Measurements from ENCODE around the gene IGF1. TPM values are rescaled to one million over a fixed set of nuclear protein-coding genes. Genes with fewer than 3 reads are reported as not detected.

Gene IGF1
- total RNA-seq, 1 donor from 2014 or later = 0.35 TPM

GRCh38 chr12:102497743-102498142 lies 17.4 kb upstream of the IGF1 start:
- DNase-seq (ENCODE audit: low read depth) = no peak

DNA sequence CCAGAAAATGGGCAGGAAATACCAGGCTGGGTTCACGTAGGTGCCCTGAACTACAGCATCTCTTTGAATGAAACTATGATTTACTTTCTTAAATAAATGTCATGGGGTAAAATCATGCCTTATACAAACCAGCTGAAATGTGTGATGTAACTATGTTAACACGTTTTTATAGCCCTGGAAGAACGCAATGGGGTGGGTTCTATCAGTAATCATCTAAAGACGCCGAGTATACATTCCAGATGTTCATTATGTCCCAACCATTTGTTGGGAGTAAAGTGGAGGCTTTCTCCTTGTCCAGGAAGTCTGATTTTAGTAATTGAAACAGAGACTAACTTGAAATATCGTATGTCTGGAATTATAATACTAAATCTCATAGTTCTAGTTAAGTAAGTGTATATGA lies 16.2 kb upstream of the IGF1 start:
- DNase-seq (ENCODE audit: low read depth) = no peak

DNA sequence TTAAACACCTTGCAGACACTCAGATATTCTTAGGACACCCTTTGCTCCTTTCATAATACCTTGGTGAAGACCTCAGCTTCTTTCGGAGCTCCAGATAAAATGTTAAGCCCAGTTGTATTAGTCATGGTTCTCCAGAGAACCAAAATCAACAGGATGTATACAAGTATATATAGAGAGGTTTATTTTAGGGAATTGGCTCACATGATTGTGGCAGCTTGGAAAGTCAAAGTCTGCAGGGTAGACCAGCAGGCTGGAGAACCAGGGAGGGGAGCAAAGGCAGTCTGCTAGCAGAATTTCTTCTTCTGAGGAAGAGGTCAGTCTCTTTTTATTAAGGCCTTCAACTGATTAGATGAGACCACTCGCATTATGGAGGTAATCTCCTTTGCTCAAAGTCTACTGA lies 6.9 kb upstream of the IGF1 start:
- no peak for DNase-seq (ENCODE audit: low read depth)

DNA sequence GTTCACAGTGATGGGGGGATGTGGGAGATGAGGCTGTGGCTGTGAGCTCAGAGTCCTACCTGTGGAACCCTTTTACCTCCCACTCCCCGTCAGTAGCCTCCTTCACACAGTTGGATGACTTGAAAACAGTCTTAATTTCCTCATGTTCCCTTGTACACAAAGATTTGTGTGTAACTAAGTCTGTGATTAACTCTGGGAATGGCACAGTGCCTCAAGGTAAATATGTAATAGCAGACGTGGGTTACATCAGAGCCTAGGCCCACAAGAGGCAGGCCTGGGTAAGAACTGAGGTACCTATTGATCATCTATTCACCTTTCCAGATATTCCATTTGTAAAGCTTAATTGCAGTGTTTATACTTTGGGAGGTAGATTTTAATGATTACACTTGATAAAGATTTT lies 5.8 kb upstream of the IGF1 start:
- no peak for DNase-seq (ENCODE audit: low read depth)

GRCh38 chr12:102484428-102484958 lies 4.1 kb upstream of the IGF1 start:
- DNase-seq (ENCODE audit: low read depth) = peak; percentile 32

- no peak for DNase-seq (ENCODE audit: low read depth)
These were observed 3.7 kb upstream of the IGF1 start for GRCh38 chr12:102484017-102484416.

DNA sequence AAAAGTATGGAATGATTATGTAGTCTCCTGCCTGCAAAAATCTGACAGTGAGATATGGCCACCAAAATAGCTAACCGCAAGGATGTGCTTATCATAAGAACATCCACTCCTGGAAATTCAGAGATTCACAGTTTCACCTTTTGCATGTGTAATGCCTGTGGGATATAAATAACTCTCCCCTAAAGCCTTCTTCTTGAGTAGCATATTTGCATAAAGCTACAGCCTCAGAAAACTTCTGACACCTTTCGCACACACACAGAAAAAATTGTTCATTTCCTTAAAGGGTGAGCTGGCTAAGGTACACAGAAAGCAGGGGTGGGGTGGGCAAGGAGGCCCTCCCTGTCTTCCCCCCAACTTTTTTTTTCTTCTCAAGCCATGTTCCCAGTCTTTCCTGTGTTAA lies 3.1 kb upstream of the IGF1 start:
- DNase-seq (ENCODE audit: low read depth) = no peak

DNA sequence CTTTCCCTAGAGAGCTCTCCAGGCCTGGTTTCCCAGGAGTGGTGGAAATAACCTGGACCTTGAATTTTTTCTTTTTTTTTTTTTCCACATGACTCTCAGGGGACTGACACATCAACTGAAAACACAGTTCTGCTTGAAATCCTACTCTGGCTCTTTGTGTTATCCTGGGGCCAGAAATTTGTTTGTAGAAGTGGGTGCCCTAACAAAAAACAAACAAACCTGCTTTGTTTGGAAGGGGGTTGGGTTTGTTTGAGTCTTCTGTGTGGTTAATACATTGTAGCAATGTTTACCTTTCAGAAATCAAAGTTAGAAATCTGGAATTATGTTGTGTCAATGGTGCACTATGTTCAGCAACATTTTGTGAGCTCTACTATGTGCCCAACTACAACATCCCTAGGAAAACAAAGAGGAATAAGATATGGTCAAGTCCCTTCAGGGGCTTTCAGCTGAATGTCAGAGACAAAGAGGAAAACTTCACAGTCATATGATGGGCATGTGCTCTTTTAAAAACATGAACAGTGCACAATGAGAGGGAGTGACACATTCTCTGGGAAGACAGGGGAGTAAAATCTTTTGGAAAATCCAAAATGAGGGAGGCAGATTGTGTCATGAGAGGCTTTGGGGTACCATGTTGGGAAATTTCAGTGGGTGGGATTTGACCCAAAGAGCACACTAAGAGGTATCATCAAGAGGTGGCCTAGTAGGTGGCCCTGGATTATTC lies 1.5 kb upstream of the IGF1 start:
- DNase-seq (ENCODE audit: low read depth) = no peak

- no peak for DNase-seq (ENCODE audit: low read depth)
These were observed 424 bp downstream of the IGF1 start for GRCh38 chr12:102479939-102480338.

- no peak for DNase-seq (ENCODE audit: low read depth)
These were observed 1.1 kb downstream of the IGF1 start for GRCh38 chr12:102479099-102479885.

DNA sequence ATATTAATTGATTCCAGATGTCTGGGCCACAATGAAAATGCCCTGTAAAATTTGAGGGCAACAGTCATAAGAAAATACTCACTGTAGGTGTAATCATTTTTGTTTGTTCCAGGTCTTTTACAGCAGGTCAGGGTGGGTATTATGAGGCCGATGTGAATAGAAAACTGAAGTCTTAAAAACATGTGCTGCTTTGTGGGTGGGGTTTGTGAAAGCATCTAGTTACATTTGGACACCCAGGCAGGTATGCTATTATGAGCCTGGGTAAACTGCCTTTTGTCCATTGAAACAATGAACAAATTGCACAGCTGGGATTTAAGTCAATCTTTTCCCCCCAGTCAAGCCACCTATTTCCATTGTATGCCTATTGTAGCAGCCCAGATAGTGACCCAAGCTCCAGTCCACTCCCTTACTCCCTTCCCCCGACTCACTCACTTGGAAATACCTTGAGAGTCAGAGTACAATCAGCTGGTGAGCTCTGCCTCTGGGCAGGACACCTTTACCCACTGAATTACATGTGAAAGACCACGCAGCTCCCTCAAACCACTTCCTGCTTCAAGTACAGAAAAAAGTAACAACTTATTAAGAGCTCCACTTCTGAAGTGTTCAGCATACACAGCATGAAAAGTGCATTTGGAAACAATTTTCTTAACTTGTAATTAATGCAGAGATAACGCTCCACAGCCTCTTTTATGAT lies 1.8 kb downstream of the IGF1 start:
- DNase-seq (ENCODE audit: low read depth) = peak; percentile 33

DNA sequence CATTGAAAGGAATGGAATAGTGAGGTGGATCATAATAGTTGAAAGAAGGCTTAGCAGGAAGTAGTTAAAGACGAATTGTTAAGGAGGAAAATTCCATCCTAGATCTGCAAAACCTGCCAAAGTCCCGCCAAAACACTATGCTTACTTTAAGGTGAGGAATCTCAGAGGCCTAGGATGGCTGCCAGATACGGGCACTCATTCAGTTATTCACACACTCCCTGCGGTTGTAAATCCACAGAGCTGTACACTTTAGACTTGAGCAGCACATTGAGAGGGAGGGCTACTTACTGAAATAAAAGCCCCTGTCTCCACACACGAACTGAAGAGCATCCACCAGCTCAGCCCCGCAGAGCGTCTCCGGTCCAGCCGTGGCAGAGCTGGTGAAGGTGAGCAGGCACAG lies 5.0 kb downstream of the IGF1 start:
- no peak for DNase-seq (ENCODE audit: low read depth)

- DNase-seq (ENCODE audit: low read depth) = peak; percentile 86
These were observed 5.8 kb downstream of the IGF1 start for GRCh38 chr12:102474438-102475064.

GRCh38 chr12:102472496-102472895 lies 7.9 kb downstream of the IGF1 start:
- DNase-seq (ENCODE audit: low read depth) = no peak

DNA sequence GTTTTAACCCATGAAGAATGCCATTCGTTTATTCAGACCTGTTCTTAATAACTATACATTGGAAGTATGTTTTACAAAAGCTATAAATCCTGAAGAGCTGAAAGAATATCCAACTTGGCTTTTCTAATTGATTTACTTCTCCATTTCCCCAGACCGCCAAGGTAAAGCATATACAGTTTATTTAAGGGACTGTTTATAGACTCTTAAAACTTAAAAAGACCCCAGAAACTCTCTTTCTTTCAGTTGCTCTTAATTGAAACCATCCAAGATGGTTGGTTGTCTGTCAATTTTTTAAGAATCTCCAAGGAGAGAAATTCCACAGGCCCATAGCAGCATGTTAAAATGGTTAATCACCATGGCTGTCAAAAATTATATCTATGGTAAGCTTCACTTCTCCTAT lies 8.8 kb downstream of the IGF1 start:
- DNase-seq (ENCODE audit: low read depth) = no peak

DNA sequence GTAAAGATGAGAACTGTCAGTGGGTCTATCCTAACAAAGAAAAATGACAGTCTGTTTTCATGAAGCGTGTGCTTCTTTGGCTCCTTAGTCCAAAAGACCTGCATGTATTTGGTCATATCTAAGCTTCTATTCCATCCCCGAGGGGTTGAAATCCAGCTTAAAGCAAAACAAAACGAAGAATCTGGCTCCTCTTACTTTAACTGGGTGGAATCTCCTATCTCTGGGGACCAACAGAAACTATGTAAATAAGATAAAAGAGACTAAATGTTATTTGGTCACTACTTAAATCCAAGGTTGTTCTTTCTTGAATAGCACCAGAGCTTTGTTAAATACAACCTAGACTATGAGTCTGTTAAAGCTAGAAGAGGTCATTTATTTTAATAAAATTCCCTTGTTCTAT lies 9.4 kb downstream of the IGF1 start:
- DNase-seq (ENCODE audit: low read depth) = no peak

DNA sequence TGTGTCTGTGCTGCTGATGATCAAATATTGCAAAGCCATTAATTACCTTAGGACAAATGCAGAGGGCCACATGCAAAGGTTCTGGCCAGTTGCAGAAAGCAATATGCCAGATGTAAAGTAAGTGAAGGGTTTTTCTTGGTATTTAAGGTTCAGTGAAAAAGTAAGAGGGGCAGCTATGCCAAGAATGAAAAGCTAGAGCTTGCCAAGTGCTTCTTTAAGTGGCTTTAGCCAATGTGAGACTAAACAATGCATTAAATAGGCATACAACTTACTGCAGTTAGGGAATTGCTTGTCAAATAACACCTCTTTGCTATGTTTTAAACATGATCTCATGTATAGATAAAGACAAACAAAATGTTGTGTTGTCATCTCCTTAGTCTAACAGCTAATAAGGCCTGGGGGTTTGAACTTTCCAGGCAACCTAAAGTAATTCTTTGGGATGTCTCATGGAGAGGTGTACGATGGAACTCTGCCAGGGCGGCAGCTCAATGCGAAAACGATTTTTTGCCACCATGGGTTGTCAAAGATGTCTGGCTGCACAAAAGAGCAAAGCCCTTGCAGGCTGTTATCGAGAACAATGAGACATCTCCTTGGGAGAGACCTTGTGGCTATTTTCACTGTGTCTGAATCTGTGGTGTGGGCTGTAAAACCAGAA lies 12.0 kb downstream of the IGF1 start:
- DNase-seq (ENCODE audit: low read depth) = no peak

DNA sequence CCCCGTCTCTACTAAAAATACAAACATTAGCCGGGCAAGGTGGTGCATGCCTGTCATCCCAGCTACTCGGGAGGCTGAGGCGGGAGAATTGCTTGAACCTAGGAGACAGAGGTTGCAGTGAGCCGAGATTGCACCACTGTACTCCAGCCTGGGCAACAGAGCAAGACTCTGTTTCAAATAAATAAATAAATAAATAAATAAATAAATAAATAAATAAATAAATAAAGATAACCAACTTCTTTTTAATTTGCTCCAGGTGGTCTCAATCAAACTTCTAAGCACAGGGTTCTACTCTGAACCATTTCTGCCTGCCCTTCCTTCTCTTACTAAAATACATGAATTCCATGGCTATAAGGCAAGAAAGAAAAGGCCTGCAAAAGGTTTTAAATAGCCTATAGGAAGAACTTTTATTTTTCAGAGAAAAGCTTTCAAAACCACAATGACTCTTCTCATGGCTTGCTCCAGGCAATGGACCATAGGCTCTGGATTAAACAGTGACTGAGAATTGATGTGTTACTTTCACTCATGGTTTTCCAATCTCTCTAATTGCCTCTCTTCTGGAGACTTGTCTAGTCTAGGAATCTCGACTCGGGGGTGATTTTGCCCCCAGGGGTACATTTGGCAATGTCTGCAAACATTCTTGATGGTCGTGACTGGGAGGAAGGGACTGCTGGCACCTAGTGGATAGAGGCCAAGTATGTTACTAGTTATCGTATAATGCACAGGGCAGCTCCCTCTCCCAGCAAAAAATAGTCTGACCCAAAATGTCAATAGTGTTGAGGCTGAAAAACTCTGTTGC lies 14.4 kb downstream of the IGF1 start:
- no peak for DNase-seq (ENCODE audit: low read depth)

DNA sequence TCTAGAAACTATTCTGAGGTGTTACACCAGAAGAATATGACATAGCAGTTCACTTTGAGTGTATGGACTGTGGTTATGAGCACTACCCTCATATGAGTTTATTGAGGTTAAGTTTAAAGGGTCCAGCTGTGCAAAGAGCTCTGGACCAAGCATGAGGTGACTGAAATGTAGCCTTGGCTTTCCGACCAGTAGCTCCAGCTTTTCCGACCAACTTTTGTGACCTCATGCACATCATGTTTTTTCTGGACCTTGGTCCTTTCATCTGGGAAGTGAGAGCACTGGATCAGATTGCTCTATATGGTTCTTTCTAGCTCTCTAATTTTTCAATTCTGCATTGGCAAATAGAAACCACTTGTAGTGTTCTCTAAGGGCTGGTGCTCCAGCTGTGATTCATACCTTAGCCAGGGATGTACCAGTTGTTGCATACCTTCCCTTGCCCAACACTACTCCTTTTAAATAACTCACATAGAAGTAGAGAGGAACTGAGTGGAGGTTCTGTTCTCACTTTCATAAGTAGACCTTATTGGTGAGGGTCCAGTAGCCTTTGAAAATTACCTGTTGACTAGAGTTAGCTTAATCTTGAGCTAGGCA lies 16.6 kb downstream of the IGF1 start:
- DNase-seq (ENCODE audit: low read depth) = no peak

- DNase-seq (ENCODE audit: low read depth) = no peak
These were observed 17.4 kb downstream of the IGF1 start for GRCh38 chr12:102462795-102463465.

Measured in renal cortical epithelial cell (primary cell).